Central memory CD8-positive, alpha-beta T cell (primary cell): ENCODE measurements around the gene ACBD7.

Source experiments
- ATAC-seq: fragments of 150-1000 bp; cut with Tn5 transposase; replicated peaks from 2 replicates; pipeline ENCODE4 v1.10.0; 2022; ENCODE audit warnings: mild to moderate bottlenecking, moderate FRiP score, moderate number of reproducible peaks; ENCODE audit not compliant: poor library complexity, severe bottlenecking; ENCODE audit errors: extremely low read depth
- DNase-seq, 2 donors: peaks; one replicate each; pipeline ENCODE4 v3.0.0; 2021; ENCODE audit warnings: low spot score in 2 of 2
- H3K27ac Mint-ChIP-seq: one replicate; pipeline ENCODE4 v1.8.0; 2022; ENCODE audit warnings: low read depth, mild to moderate bottlenecking, moderate library complexity, mixed read lengths
- H3K27me3 Mint-ChIP-seq: one replicate; pipeline ENCODE4 v1.8.0; 2022; ENCODE audit warnings: mixed read lengths
- H3K36me3 Mint-ChIP-seq: one replicate; pipeline ENCODE4 v1.8.0; 2022; ENCODE audit warnings: mild to moderate bottlenecking, moderate library complexity, mixed read lengths; ENCODE audit not compliant: insufficient read depth
- H3K4me1 Mint-ChIP-seq: one replicate; pipeline ENCODE4 v1.8.0; 2022; ENCODE audit warnings: mixed read lengths
- H3K4me3 Mint-ChIP-seq: one replicate; pipeline ENCODE4 v1.8.0; 2022; ENCODE audit warnings: mild to moderate bottlenecking, moderate library complexity, mixed read lengths
- H3K9me3 Mint-ChIP-seq: one replicate; pipeline ENCODE4 v1.8.0; 2022; ENCODE audit warnings: mixed read lengths

Gene ACBD7

DNA sequence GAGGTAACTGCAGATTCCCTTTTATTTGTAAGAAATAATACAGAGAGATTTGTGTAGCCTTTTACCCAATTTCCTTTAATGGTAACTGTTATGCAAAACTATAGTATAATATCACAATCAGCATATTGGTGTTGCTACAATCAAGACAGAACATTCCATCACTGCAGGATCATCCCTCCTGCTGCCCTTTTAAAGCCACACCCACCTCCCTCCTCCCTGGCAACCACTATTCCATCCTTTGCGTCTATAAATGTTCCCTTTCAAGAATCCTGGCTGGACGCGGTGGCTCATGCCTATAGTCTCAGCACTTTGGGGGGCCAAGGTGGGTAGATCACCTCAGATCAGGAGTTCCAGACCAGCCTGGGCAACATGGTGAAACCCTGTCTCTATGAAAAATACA, 13.2 kb downstream of the ACBD7 start:
- Mint-ChIP-seq H3K27ac (no peak overlapping the region), H3K4me1 (no peaks in the 10 kb centered on the region), H3K27me3 (peaks cover 17% of the 10 kb centered on the region), H3K36me3 (peaks cover 1% of the 10 kb centered on the region), H3K9me3 (no peaks in the 10 kb centered on the region), H3K4me3 (no peak overlapping the region)
- no peak for ATAC-seq
- no peak for DNase-seq

DNA sequence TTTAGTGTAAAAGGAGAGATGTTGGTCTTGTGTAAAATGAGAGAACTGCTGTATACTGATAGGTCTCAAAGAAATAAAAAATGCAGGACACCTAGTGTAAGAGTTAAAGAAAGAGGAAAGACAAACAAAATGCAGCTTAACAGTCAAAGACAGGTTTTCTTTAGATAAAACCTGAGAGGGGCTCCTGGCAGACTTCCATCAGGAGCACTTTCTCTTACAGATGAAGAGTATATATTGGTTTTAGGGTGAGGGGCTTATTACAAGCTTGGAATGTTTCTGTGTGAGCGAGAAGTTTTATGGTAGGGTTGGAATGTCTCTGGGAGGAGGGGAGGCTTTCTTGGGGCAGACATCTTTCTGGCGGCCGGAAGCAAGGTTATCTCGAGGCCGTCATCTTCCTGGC, 16.2 kb downstream of the ACBD7 start:
- Mint-ChIP-seq H3K4me1 (no peaks in the 10 kb centered on the region), H3K9me3 (no peaks in the 10 kb centered on the region), H3K4me3 (no peak overlapping the region), H3K36me3 (peaks cover 1% of the 10 kb centered on the region), H3K27me3 (peaks cover 9% of the 10 kb centered on the region), H3K27ac (no peak overlapping the region)
- DNase-seq = no peak
- ATAC-seq = no peak

DNA sequence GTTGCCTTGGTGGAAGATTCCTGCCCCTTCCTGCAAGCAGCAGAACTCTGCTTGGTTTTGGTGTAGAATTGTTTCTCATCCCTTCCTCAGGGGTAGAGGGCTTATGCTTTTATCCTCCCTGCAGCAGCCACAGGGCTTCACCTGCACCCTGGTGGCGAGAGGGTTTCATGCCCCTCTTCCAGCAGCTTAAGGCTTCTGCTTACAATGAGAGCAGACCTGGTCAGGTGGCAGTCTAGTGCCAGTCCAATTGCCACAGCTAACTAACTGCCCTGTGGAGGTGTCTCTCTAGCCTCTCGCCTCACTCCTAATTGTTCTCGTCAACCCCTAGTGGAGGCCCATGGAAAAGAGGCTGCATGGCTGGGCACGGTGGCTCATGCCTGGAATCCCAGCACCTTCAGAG, 19.3 kb downstream of the ACBD7 start:
- Mint-ChIP-seq H3K27me3 (peaks cover 17% of the 10 kb centered on the region), H3K4me3 (no peak overlapping the region), H3K36me3 (peaks cover 3% of the 10 kb centered on the region), H3K9me3 (no peaks in the 10 kb centered on the region), H3K27ac (no peak overlapping the region), H3K4me1 (no peaks in the 10 kb centered on the region)
- no peak for ATAC-seq
- DNase-seq = no peak

DNA sequence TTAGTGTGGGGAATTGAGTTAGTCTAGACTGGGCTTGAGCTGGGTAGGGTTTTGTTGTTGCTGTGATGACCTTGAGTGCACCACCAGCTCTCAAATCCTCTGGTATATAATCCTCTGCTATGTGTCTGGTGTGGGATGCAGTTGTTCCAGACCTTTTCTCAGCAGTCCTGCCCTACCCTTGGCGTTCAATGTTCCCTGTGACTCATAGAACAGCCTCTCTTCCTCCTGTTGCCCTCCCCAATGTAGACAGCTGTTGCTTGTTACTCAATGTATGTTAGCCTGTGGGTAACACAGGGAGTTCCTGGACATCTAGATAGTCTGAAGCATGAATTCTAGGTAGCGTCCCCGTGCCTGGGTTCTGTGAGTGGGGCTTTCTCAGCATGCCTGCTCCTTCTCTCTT, 19.8 kb downstream of the ACBD7 start:
- peaks cover 3% of the 10 kb centered on the region for H3K36me3 Mint-ChIP-seq
- no peaks in the 10 kb centered on the region for H3K4me1 Mint-ChIP-seq
- H3K27ac Mint-ChIP-seq = no peak overlapping the region
- no peak for DNase-seq
- H3K4me3 Mint-ChIP-seq = no peak overlapping the region
- peaks cover 12% of the 10 kb centered on the region for H3K27me3 Mint-ChIP-seq
- H3K9me3 Mint-ChIP-seq = no peaks in the 10 kb centered on the region
- ATAC-seq = no peak

DNA sequence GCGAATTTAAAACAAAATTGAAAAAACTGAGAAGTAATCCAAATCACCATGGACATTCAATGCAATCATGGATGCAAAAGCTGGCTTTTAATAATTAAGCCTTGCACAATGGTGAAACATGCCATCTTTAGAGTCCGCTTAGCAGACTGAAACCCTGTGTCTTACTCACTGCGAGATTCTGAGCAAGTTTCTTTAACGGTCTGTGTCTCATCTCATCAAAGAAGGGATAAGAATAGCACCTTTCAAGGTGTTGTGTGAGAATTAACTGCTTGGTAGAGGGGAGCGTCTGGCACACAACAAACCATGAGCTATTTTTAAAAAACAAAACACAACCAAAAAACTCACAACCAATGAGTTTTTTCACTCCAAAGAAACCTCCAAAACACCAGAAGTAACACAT, 21.4 kb downstream of the ACBD7 start:
- H3K9me3 Mint-ChIP-seq = no peaks in the 10 kb centered on the region

DNA sequence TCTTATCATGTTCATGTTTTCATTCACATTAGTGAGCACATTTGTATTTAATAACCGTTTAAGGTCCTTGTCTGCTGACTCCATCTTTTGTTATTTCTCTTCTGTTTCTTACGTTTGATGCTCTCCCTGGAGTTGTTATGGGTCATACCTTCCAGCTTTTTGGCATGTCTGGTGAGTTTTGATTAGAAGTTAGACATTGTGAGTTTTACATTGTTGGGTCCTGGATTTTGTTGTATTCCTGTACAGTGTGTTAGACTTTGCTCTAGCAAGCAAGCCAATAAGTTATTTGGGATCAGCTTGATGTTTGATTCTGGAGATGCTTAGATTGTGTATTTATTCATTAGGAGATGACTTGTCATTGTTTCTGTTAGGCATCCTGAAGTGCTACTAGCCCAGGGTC, 27.9 kb downstream of the ACBD7 start:
- Mint-ChIP-seq H3K27me3 (peaks cover 50% of the 10 kb centered on the region), H3K27ac (no peak overlapping the region), H3K36me3 (no peaks in the 10 kb centered on the region), H3K4me3 (no peak overlapping the region), H3K9me3 (peaks cover 11% of the 10 kb centered on the region), H3K4me1 (no peaks in the 10 kb centered on the region)
- no peak for ATAC-seq
- DNase-seq = no peak

More for the DNA sequence above, 21.4 kb downstream of the ACBD7 start:
- Mint-ChIP-seq H3K27ac (no peak overlapping the region), H3K4me3 (no peak overlapping the region), H3K36me3 (peaks cover 2% of the 10 kb centered on the region), H3K4me1 (no peaks in the 10 kb centered on the region), H3K27me3 (peaks cover 9% of the 10 kb centered on the region)
- DNase-seq = no peak
- ATAC-seq = no peak

- no peak overlapping the region for H3K4me3 Mint-ChIP-seq
- DNase-seq (no peak), ATAC-seq (no peak)
- H3K4me1 Mint-ChIP-seq = no peaks in the 10 kb centered on the region
- H3K36me3 Mint-ChIP-seq = no peaks in the 10 kb centered on the region
- no peak overlapping the region for H3K27ac Mint-ChIP-seq
- peaks cover 42% of the 10 kb centered on the region for H3K27me3 Mint-ChIP-seq
- peaks cover 11% of the 10 kb centered on the region for H3K9me3 Mint-ChIP-seq
Observed at GRCh38 chr10:15059914-15060313, 28.7 kb downstream of the ACBD7 start.

DNA sequence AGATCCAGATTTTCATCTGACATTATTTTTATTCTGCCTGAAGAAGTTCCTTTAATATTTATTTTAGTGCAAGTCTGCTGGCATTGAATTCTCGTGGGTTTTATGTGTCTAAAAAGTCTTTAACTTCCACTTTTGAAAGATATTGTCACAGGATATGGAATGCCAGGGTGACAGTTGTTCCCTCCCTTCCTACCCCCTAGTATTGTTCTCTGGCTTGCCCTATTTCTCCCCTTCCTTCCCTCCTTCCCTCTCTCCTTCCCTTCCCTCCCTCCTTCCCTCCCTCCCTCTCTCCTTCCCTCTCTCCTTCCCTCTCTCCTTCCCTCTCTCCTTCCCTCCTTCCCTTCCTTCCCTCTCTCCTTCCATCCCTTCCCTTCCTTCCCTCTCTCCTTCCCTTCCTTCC, 29.9 kb downstream of the ACBD7 start:
- peaks cover 11% of the 10 kb centered on the region for H3K9me3 Mint-ChIP-seq
- no peaks in the 10 kb centered on the region for H3K4me1 Mint-ChIP-seq
- H3K27me3 Mint-ChIP-seq = peaks cover 42% of the 10 kb centered on the region
- H3K4me3 Mint-ChIP-seq = no peak overlapping the region
- H3K27ac Mint-ChIP-seq = no peak overlapping the region
- H3K36me3 Mint-ChIP-seq = no peaks in the 10 kb centered on the region
- no peak for ATAC-seq
- no peak for DNase-seq

- Mint-ChIP-seq H3K4me3 (no peak overlapping the region), H3K36me3 (no peaks in the 10 kb centered on the region), H3K27ac (no peak overlapping the region), H3K4me1 (no peaks in the 10 kb centered on the region), H3K27me3 (peaks cover 17% of the 10 kb centered on the region), H3K9me3 (no peaks in the 10 kb centered on the region)
- DNase-seq = no peak
- no peak for ATAC-seq
Observed at GRCh38 chr10:15053061-15053460, 35.5 kb downstream of the ACBD7 start.

DNA sequence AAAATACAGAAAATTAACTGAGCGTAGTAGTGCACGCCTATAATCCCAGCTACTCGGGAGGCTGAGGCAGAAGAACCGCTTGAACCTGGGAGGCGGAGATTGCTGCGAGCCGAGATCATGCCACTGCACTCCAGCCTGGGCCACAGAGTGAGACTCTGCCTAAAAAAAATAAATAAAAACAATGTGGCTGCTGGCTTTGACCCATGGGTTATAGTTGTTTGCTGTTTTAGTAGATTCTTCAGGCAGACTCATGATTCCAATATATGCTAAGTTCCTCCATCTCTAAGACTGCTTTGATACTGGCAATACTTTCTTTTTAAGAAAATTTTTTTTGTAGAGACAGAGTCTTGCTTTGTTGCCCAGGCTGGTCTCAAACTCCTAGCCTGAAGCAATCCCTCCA, 36.5 kb downstream of the ACBD7 start:
- Mint-ChIP-seq H3K27me3 (peaks cover 10% of the 10 kb centered on the region), H3K9me3 (no peaks in the 10 kb centered on the region), H3K4me1 (no peaks in the 10 kb centered on the region), H3K27ac (no peak overlapping the region), H3K36me3 (no peaks in the 10 kb centered on the region), H3K4me3 (no peak overlapping the region)
- ATAC-seq = no peak
- DNase-seq = no peak

- H3K27ac Mint-ChIP-seq = no peak overlapping the region
- no peak overlapping the region for H3K4me3 Mint-ChIP-seq
- H3K9me3 Mint-ChIP-seq = no peaks in the 10 kb centered on the region
- ATAC-seq (no peak), DNase-seq (no peak)
- H3K27me3 Mint-ChIP-seq = peaks cover 9% of the 10 kb centered on the region
- no peaks in the 10 kb centered on the region for H3K4me1 Mint-ChIP-seq
- H3K36me3 Mint-ChIP-seq = no peaks in the 10 kb centered on the region
Observed at GRCh38 chr10:15049533-15049932, 39.0 kb downstream of the ACBD7 start.

GRCh38 chr10:15046626-15047025, 42.0 kb downstream of the ACBD7 start:
- ATAC-seq = no peak
- Mint-ChIP-seq H3K4me3 (no peak overlapping the region), H3K9me3 (no peaks in the 10 kb centered on the region), H3K27ac (no peak overlapping the region), H3K36me3 (no peaks in the 10 kb centered on the region), H3K4me1 (no peaks in the 10 kb centered on the region), H3K27me3 (peaks cover 9% of the 10 kb centered on the region)
- no peak for DNase-seq

GRCh38 chr10:15045380-15045779, 43.2 kb downstream of the ACBD7 start:
- Mint-ChIP-seq H3K4me1 (no peaks in the 10 kb centered on the region), H3K9me3 (no peaks in the 10 kb centered on the region), H3K27ac (no peak overlapping the region), H3K4me3 (no peak overlapping the region), H3K36me3 (no peaks in the 10 kb centered on the region), H3K27me3 (peaks cover 9% of the 10 kb centered on the region)
- no peak for DNase-seq
- no peak for ATAC-seq

GRCh38 chr10:15043674-15044073, 44.9 kb downstream of the ACBD7 start, which contains the start of gene OLAH:
Gene OLAH, plus strand, starts transcription at chr10:15043943. Its CDS starts 3,346 bp downstream, at chr10:15047289.
- peaks cover 9% of the 10 kb centered on the region for H3K27me3 Mint-ChIP-seq
- DNase-seq = no peak
- no peaks in the 10 kb centered on the region for H3K4me1 Mint-ChIP-seq
- ATAC-seq = no peak
- H3K27ac Mint-ChIP-seq = no peak within 1 kb of the TSS
- no peak within 1 kb of the TSS for H3K4me3 Mint-ChIP-seq
- H3K9me3 Mint-ChIP-seq = no peaks in the 10 kb centered on the region
- H3K36me3 Mint-ChIP-seq = no peaks in the 10 kb centered on the region
